ENCODE measurements around the gene VPS16. TPM values are rescaled to one million over a fixed set of nuclear protein-coding genes. Genes with fewer than 3 reads are reported as not detected.

The VPS16 gene
- total RNA-seq, 1 donor from 2014 or later = 24.9 TPM

GRCh38 chr20:2874456-2874855 lies 33.9 kb downstream of the VPS16 start:
- Mint-ChIP-seq H3K27ac (ENCODE audit: unreplicated experiment) (peak overlapping the region; percentile 42), H3K27me3 (ENCODE audit: low read depth, unreplicated experiment) (no peaks in the 10 kb centered on the region), H3K4me3 (ENCODE audit: unreplicated experiment) (peak overlapping the region; percentile 94), H3K36me3 (ENCODE audit: low read depth, unreplicated experiment) (no peaks in the 10 kb centered on the region), H3K4me1 (ENCODE audit: low read depth, unreplicated experiment) (peaks cover 21% of the 10 kb centered on the region), H3K9me3 (ENCODE audit: unreplicated experiment) (no peaks in the 10 kb centered on the region)
- H2AFZ ChIP-seq (ENCODE audit: low read depth, low read length) = no peak overlapping the region
- H3K9ac ChIP-seq (ENCODE audit: low read length) = peak overlapping the region; percentile 8
- peak overlapping the region; percentile 90 for H3K4me2 ChIP-seq (ENCODE audit: low read length)
- peaks cover 45% of the 10 kb centered on the region for H4K20me1 ChIP-seq (ENCODE audit: insufficient read depth, low read length)
- H3K36me3 ChIP-seq (ENCODE audit: insufficient read depth, low read length) = no peaks in the 10 kb centered on the region
- H3K27me3 ChIP-seq (ENCODE audit: insufficient read depth, low read length) = no peaks in the 10 kb centered on the region
- peak overlapping the region; percentile 91 for H3K4me3 ChIP-seq (ENCODE audit: insufficient read depth, low read depth, low read length)
- FAIRE-seq (no peak), DNase-seq (ENCODE audit: low read depth) (no peak)
- no peak overlapping the region for H3K27ac ChIP-seq (ENCODE audit: low read depth, low read length)
- no peaks in the 10 kb centered on the region for H3K9me3 ChIP-seq (ENCODE audit: insufficient read depth, low read depth, low read length)
- H3K4me1 ChIP-seq (ENCODE audit: insufficient read depth, low read length) = peaks cover 36% of the 10 kb centered on the region
- TF ChIP-seq CTCF (IDR thresholded peaks at IDR 0.05; ENCODE audit: insufficient read depth, low read depth, low read length) (no peak), EZH2 (IDR thresholded peaks at IDR 0.05; ENCODE audit: insufficient read depth, low read length) (no peak)
- peaks cover 52% of the 10 kb centered on the region for H3K79me2 ChIP-seq (ENCODE audit: insufficient read depth, low read length)

DNA sequence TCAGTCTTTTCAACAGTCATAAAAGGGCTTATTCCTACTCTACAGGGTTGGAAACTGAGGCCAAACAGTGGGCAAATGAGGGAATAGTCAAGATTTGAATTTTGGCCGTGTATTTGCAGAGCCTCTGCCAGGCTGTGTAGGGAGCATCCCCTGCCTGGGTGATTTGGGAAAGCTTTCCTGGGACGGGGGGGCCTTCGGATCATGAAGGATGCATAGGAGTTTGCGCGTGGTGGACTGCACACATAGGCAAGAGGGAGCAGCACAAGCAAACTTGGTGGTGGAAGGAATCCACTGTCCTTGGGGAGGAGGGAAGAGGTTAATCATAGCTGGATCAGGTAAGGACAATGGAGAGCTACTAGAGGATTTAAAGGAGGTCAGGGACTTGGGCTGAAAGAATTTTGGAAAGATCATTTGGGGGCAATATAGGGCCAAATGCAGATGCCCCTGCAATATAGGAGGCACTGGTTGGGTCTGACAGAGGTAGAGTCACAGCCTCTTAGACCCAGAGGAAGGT lies 35.2 kb downstream of the VPS16 start:
- H3K79me2 ChIP-seq (ENCODE audit: insufficient read depth, low read length) = peaks cover 65% of the 10 kb centered on the region
- H3K36me3 ChIP-seq (ENCODE audit: insufficient read depth, low read length) = no peaks in the 10 kb centered on the region
- DNase-seq (ENCODE audit: low read depth) (no peak), FAIRE-seq (no peak)
- no peaks in the 10 kb centered on the region for H3K9me3 Mint-ChIP-seq (ENCODE audit: unreplicated experiment)
- no peaks in the 10 kb centered on the region for H3K27me3 Mint-ChIP-seq (ENCODE audit: low read depth, unreplicated experiment)
- H3K4me1 ChIP-seq (ENCODE audit: insufficient read depth, low read length) = peaks cover 30% of the 10 kb centered on the region
- TF ChIP-seq EZH2 (IDR thresholded peaks at IDR 0.05; ENCODE audit: insufficient read depth, low read length) = no peak
- H3K9ac ChIP-seq (ENCODE audit: low read length) = no peak overlapping the region
- H3K9me3 ChIP-seq (ENCODE audit: insufficient read depth, low read depth, low read length) = no peaks in the 10 kb centered on the region
- H3K4me3 ChIP-seq (ENCODE audit: insufficient read depth, low read depth, low read length) = no peak overlapping the region
- no peak overlapping the region for H3K27ac Mint-ChIP-seq (ENCODE audit: unreplicated experiment)
- H3K4me3 Mint-ChIP-seq (ENCODE audit: unreplicated experiment) = no peak overlapping the region
- peaks cover 57% of the 10 kb centered on the region for H4K20me1 ChIP-seq (ENCODE audit: insufficient read depth, low read length)
- no peak overlapping the region for H3K4me2 ChIP-seq (ENCODE audit: low read length)
- H2AFZ ChIP-seq (ENCODE audit: low read depth, low read length) = no peak overlapping the region
- H3K27me3 ChIP-seq (ENCODE audit: insufficient read depth, low read length) = no peaks in the 10 kb centered on the region
- H3K27ac ChIP-seq (ENCODE audit: low read depth, low read length) = no peak overlapping the region
- peaks cover 17% of the 10 kb centered on the region for H3K4me1 Mint-ChIP-seq (ENCODE audit: low read depth, unreplicated experiment)
- no peaks in the 10 kb centered on the region for H3K36me3 Mint-ChIP-seq (ENCODE audit: low read depth, unreplicated experiment)

DNA sequence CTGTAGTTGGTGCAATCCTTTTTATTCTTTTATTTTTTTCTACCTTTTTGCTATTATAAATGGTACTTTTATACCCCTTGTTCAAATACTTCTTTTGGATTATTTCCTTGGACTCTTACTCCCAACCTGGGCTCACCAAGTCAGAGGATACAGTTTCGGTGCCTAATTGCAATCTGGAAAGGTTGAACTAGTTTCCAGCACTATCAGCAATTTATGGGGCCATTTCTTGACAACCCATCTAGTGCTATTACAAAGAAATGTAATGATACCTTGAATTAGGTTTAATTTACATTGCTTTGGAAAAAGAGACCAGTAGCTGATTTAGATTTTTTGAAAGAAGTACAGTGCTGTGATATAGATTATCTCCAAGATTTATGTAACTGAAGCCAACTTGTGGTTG lies 38.0 kb downstream of the VPS16 start:
- H3K4me3 ChIP-seq (ENCODE audit: insufficient read depth, low read depth, low read length) = no peak overlapping the region
- H3K79me2 ChIP-seq (ENCODE audit: insufficient read depth, low read length) = peaks cover 87% of the 10 kb centered on the region
- no peak overlapping the region for H3K9ac ChIP-seq (ENCODE audit: low read length)
- DNase-seq (ENCODE audit: low read depth) = no peak
- Mint-ChIP-seq H3K36me3 (ENCODE audit: low read depth, unreplicated experiment) (no peaks in the 10 kb centered on the region), H3K4me1 (ENCODE audit: low read depth, unreplicated experiment) (peaks cover 12% of the 10 kb centered on the region), H3K27ac (ENCODE audit: unreplicated experiment) (no peak overlapping the region), H3K27me3 (ENCODE audit: low read depth, unreplicated experiment) (no peaks in the 10 kb centered on the region), H3K4me3 (ENCODE audit: unreplicated experiment) (no peak overlapping the region), H3K9me3 (ENCODE audit: unreplicated experiment) (no peaks in the 10 kb centered on the region)
- H3K27ac ChIP-seq (ENCODE audit: low read depth, low read length) = no peak overlapping the region
- FAIRE-seq = no peak
- H3K4me1 ChIP-seq (ENCODE audit: insufficient read depth, low read length) = peaks cover 15% of the 10 kb centered on the region
- TF ChIP-seq EZH2 (IDR thresholded peaks at IDR 0.05; ENCODE audit: insufficient read depth, low read length) (no peak), CTCF (IDR thresholded peaks at IDR 0.05; ENCODE audit: insufficient read depth, low read depth, low read length) (no peak)
- no peaks in the 10 kb centered on the region for H3K36me3 ChIP-seq (ENCODE audit: insufficient read depth, low read length)
- no peaks in the 10 kb centered on the region for H3K27me3 ChIP-seq (ENCODE audit: insufficient read depth, low read length)
- no peaks in the 10 kb centered on the region for H3K9me3 ChIP-seq (ENCODE audit: insufficient read depth, low read depth, low read length)
- no peak overlapping the region for H2AFZ ChIP-seq (ENCODE audit: low read depth, low read length)
- H4K20me1 ChIP-seq (ENCODE audit: insufficient read depth, low read length) = peaks cover 78% of the 10 kb centered on the region
- H3K4me2 ChIP-seq (ENCODE audit: low read length) = no peak overlapping the region

Measured in astrocyte (in vitro differentiated cells and primary cell).